ENCODE results near the gene SLC12A8. TPM values are rescaled to one million over a fixed set of nuclear protein-coding genes. Genes with fewer than 3 reads are reported as not detected.
A peak's percentile ranks its signal among the peaks of the same experiment; 100 is the strongest.

The SLC12A8 gene
- total RNA-seq, 1 experiment from 2014 or later: 122 TPM

DNA sequence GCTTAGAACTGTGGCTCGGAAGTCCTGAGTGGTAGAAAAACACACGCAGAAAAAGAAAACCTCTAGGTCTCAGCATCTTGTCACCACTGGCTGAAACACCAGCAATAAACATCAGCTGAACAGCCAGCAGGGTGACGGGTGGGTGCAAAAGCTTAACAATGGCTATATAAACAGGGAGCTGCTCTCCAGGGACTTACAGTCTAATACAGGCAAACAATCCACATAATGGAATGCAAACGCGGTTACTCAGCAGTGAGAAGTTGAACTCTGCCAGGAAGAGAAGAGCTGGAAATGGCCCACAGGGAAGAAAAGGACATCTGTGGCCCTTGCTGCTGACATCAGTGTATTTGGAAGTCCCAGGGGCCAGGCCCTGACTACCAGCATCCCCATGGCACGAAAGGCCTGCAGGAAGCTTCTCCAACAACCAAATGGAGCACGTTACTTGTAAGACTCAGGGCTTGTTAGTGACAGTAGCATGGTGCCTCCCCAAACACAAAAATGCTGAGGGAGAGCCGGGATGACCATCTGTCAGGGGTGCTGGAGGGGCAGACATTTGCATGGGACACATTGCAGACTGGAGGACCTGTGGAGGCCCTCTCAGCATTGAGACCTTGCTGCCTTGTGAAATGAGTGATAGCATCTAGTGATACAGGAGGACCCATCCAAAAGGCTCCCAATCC lies 159.8 kb downstream of the SLC12A8 start:
- peak; percentile 82 for DNase-seq (ENCODE audit: low spot score)

DNA sequence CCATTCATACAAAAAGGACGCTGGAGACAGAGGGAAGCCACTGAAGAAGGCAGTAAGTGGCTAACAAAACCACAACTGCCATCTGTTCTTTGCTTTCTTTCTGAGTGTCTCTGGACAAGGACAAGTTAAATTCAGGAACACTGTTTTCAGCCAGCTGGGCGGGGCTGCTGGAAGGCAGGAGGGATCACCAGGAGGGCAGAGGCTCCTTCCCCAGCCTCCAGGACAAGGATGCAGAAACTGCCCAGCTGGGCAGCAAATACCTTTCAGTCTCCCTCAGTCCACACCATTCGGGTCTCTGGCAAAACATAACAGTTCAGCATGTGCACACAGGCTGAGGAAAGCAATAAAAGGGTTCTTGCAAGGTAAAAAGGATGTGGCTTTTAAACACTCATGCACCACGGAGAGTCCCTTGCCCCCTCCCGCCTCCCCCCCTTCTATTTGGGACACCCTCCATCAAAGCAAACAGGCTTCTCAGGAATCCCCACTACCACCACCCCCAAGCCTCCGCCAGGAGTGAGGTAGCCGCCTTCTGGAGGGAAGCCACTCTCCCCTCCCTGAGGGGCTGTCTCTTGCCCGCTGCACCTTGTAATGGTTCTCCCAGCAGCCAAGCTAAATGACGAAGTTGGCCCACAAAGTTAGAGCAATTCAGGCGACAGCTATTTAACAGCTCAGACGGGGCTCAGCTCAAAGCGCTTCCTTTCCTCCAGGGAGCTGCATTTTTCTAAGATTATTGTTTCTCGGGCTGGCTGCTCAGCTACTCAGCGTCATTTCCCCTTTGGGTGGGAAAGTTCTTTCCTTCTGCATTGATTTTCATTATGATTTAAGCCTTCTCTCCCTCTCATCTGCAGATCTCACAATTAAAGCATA lies 160.6 kb downstream of the SLC12A8 start:
- DNase-seq (ENCODE audit: low spot score): peak; percentile 57

DNA sequence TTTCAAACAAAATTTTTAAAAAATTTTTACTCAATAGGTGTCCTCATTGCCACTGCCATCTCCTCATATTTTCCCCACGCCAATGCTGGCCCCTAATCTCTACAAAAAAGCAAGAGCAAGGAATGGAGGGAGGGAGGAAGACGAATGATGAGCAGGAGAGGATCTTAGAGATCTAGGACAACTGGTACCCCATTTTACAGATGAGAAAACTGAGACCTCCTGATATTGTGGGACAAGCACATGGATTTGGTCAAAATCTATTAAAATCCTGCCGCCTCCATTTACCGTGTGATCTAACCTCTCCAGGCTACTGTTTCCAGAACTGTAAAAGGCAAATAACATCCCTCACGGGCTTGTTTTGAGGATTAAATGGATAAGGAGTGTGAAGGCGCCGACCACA lies 161.3 kb downstream of the SLC12A8 start:
- DNase-seq (ENCODE audit: low spot score): no peak

DNA sequence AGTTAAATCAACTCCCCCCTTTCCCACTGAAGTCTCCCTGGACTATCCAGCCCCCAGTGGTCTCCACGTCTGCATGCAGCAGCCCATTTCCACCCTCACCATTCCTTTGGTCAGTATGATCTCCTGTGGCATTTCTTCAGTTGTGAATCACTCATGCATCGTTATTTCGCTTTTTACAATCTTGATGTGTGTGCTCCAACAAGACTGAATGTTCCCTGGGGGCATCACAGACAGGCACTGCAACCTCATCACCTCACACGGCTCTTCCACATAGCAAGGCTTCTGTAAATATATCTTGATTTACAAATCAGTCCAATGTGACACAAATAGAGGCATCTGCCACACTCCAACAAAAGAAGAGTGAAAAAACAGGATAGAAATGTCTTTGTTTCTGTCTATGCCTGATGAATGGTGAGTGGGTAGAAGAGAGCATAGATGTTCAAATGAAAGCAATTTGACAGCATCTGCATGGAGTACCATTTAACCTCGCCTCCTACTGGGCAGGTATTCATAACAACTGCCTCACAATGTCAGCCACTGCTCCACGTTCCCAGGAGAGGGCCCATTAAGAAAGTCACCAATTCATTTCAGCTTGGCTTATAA lies 162.0 kb downstream of the SLC12A8 start:
- no peak for DNase-seq (ENCODE audit: low spot score)

DNA sequence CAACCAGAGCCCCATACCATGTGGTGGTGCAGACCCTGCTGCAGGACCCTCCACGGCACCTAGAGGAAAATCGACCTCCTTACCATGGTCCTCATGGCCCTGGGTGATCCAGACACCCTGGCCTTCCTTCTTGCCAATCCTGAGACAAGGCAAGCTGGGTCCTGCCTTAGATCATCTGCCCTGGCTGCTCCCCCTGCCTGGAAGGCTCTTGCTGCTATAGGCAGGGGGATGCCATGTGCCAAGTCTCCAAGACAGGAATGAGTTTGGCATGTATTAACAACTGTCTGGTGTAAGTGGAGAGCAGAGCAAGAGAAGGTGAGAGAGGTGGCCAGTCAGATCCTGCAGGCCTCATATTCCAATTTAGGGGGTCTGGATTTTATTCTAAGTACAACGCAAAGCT lies 164.3 kb downstream of the SLC12A8 start:
- DNase-seq (ENCODE audit: low spot score): no peak

DNA sequence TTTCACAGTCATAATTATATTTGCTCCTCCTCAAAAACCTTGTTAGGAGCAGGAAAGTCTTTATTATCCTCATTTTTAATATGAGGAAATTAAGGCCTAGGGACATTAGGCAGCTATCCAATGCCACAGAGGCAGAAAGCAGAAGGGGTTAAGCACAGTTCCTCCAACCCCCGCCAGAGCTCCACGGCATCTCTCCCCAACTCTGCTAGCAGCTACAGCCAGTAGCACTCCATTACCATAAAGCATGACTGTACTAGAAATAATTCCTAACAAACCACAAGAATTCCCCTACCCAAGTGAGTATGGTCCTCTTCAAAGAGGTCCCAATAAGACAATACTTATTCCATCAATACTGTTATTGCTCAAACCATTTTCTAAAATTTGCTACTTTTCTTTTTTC lies 166.6 kb downstream of the SLC12A8 start:
- DNase-seq (ENCODE audit: low spot score): peak; percentile 75

DNA sequence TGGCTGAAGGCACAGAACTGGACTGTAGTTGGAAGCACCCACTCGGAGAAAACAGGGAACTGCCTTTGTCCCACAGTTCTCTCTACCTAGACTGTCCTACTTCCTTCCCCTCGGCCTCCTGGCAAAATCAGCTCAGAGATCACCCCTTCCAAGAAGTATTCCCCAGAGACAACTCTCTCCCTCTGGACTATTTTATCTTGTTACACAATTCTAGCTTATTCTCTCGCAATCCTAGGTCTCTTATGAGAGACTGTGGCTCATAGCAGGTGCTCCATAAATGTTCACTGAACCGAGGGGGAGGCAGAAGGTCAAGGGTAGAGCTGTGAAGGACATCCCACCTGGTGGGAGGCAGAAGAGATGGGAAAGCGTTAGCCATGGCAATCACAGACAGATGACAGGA lies 167.4 kb downstream of the SLC12A8 start:
- no peak for DNase-seq (ENCODE audit: low spot score)

DNA sequence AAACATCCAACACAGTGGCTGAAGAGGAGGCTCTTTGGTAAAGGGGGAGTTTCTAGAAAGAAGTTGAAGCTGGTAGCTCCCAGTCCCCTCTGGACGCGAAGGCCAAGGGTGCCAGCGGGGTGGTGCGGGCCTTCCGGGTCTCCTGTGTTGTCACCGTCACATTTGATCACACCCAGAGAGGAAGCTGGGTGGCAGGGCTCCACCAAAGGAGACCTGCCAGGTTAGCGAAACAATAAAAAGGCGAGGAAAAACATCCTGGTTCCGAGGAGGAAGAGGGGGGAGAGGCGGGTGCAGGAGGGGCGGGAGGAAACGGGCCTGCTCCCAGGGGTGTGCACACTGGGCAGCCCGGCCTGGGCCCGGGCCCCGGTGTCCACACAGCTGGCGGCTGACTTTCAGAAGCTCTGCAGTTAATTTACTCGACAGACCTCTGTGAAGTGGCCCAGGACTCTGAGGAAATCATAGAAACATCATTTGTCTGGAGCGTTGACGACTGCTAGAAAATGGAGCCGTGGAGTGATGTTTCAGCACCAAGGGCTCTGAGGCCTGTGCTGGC lies 168.9 kb downstream of the SLC12A8 start:
- no peak for DNase-seq (ENCODE audit: low spot score)

DNA sequence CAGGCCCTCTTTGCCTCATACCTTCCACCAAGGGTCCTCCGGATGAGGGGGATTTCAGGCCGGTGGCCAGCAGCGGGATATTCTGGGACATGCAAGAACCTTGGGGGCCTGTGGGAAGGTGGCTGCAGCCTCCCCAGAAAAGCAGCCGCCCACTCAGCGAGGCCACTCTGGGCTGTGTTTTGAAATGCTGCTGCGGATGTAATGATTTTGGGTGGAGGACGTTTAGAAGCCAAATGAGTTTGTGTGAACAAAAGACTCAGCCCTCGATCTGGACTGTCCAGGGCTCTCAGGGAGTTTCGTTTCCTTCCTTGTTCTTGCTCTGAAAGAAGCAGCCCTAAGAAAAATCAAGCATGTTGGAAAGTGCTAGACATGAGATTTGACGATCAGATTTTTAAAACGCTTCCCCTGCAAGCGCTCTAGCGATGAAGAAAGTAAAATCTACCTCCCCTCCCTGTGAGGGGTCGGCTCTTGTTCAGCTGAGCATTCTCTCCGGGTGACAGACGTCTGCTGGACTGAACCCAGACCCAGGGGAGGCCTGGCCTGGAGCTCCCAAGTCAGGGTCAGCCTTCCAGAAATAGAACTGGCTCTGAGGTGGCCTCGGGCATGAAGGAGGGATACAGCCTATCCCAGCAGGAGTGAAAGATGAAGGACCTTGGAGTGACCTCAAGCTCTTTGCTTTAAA lies 169.7 kb downstream of the SLC12A8 start:
- DNase-seq (ENCODE audit: low spot score): no peak

DNA sequence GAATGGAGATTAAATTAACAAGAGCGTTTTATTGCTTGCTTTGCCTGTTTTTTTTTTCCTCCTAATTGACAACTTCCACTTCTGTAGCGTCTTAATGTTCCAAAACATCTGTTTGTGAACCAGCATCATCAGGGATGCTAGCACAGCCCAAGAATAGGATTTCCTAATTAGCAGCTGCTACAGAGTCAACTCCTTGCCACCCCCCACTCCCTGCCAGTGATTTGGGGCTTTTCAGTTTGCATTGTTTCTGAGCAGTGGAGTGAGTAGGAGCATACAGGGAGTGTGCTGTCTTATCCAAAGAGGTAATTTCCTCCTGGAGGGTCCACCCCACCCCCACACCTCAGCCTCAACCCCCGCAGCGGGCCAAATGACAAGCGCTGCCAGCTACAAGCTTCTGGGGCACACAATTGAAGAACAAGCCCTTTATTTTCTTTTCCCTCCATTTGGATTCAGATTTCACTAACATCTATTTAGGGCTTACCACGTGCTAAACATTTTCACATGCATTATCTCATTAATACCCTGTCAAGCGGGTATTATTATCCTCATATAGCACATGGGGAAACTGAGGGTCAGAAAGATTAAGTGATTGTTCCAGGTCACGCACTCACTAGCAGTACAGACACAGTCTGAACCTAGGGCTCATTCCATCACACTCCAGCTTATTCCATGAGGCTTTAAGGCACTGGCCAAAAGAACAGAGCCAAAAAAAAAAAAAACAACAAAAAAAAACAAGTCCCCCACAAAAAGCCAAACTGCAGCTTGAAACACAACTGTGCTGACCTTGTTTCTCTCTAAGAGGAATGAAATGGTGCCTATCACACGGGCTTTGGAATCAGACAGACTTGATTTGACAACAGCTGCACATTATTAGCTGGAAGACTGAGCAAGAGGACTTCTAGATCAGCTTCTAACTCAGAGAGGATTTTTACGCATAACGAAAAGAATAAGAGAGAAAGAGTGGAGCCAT lies 173.1 kb downstream of the SLC12A8 start:
- DNase-seq (ENCODE audit: low spot score): no peak

DNA sequence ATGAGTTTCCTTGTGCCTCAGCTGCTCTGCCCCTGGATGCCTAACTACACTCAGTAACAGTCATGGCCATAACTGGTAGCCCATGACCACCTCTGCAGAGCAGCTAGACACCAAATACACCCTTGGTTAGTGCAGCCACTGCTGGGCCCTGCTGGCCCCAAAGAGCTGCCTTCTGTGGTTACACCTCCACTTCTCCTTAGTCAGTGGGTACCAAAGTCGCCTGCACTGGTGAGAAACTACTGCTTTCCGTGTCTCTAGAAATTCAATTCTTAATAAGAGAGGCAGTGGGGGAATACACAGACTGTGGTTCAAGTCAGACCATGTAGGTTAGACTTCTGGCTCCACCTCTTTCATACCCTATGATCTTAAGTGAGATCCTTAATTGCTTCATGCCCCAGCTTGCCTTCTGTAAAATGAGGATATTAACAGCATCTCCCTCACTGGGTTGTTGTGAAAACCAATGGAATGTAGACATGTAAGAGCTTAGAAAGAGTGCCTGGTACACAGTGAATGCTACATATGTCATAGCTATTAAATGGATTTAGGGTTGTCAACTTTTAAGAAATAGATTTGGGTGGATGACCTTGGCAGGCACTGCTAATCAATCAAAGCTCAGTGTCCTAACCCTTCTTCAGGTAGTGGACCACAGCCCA lies 174.9 kb downstream of the SLC12A8 start:
- no peak for DNase-seq (ENCODE audit: low spot score)

DNA sequence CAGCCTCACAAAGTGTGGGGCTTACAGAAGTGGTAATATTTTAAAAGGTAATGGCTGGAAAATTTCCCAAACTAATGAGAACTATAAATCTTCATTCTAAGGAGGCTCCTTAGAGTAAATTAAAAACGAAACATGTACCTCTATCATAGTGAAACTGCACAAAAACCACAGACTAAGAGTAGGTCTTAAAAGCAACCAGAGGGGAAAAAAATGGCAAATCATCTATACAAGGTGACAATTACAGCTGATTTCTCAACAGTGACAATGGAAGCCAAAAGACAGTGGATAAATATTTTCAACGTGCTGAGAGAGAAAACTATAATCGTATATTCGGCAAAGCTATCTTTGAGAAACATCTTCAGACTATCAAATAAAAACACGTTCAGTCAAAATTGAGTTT lies 177.3 kb downstream of the SLC12A8 start:
- no peak for DNase-seq (ENCODE audit: low spot score)

DNA sequence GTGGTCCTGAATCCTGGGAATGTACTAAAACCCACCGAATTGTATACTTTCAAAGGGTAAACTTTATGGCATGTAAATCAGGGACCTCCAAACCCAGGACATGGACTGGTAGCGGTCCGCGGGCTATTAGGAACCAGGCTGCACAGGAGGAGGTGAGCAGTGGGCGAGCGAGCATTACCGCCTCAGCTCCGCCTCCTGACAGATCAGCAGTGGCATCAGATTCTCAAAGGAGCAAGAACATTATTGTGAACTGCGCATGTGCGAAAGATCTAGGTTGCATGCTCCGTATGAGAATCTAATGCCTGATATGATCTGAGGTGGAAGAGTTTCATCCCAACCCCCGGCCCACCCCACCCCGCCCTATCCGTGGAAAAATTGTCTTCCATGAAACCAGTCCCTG lies 178.9 kb downstream of the SLC12A8 start:
- no peak for DNase-seq (ENCODE audit: low spot score)

DNA sequence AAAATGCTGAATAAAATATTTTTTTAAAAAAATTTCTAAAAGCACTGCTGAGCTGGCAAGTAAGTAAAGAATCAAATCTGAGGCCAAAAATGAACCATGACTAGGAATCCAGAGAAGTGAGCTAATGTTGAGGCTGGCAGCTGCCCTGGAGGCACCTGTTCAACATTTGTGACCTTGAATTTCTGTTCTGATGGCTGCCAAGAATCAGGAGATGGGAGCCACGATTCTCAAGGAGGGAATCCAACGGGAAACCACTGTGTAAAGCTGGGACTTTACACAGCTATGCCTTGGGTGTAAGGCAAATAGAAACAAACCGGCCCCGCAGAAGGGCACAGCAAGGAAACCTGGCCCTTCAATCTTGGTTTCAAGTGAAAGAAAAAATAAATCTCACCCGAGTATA lies 179.4 kb downstream of the SLC12A8 start:
- DNase-seq (ENCODE audit: low spot score): no peak

DNA sequence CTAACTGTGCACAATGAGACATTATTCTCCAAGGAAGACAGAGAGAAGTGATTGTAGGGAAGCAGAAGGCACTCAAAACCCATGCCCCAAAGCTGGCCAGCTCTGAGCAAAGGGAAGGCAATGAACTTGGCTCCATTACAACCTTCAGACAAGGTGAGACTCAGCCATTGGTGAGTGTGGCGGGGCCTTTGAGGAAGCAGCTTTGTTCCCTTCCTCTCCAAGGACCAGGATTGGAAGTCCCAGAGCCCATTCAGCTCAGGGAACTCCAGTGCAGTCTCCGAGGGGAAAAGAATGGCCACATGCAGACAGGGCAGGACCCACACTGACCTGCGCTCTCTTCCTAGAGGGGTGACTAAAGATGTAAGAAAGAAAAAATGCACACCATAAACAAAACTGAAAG lies 179.9 kb downstream of the SLC12A8 start:
- DNase-seq (ENCODE audit: low spot score): no peak

Other genes starting within 250 kb of the SLC12A8 start
- 49.6 and 57.7 TPM in 2 replicates for gene HEG1, start 156.8 kb downstream of the SLC12A8 start, total RNA-seq (2014; rRNA removed; shearing (Covaris generic))
- 17.4 and 22.1 TPM in 2 replicates for gene ZNF148, start 162.6 kb upstream of the SLC12A8 start, total RNA-seq (2014; rRNA removed; shearing (Covaris generic))